ENCODE results near the gene DICER1.
"Not testable (repeated sequence)": the region's sequence is repeated elsewhere in the genome, so short reads cannot be mapped to it uniquely, and the experiment has no call there.

The DICER1 gene

GRCh38 chr14:95157327-95158189 lies at the start of gene DICER1:
Gene DICER1, minus strand, starts transcription at chr14:95157529. Its CDS starts 24,071 bp downstream, at chr14:95133458.
- DNase-seq, result peak; percentile 89

GRCh38 chr14:95206534-95206933 lies 49.2 kb upstream of the DICER1 start:
- DNase-seq, result no peak

GRCh38 chr14:95204705-95205104 lies 47.4 kb upstream of the DICER1 start:
- no peak for DNase-seq

GRCh38 chr14:95201745-95202144 lies 44.4 kb upstream of the DICER1 start:
- not testable (repeated sequence) for DNase-seq

- DNase-seq, result peak; percentile 79
Observed at GRCh38 chr14:95200404-95200803, 43.1 kb upstream of the DICER1 start.

GRCh38 chr14:95199298-95199983 lies 42.1 kb upstream of the DICER1 start:
- no peak for DNase-seq

- no peak for DNase-seq
Observed at GRCh38 chr14:95198320-95198719, 41.0 kb upstream of the DICER1 start.

GRCh38 chr14:95197551-95197950 lies 40.2 kb upstream of the DICER1 start:
- no peak for DNase-seq

GRCh38 chr14:95196826-95197545 lies 39.7 kb upstream of the DICER1 start:
- DNase-seq, result no peak

GRCh38 chr14:95196268-95196667 lies 38.9 kb upstream of the DICER1 start:
- peak; percentile 32 for DNase-seq

- DNase-seq, result no peak
Observed at GRCh38 chr14:95195031-95195430, 37.7 kb upstream of the DICER1 start.

- DNase-seq, result no peak
Observed at GRCh38 chr14:95193081-95193480, 35.8 kb upstream of the DICER1 start.

- DNase-seq, result no peak
Observed at GRCh38 chr14:95192311-95192710, 35.0 kb upstream of the DICER1 start.

- no peak for DNase-seq
Observed at GRCh38 chr14:95191445-95192199, 34.3 kb upstream of the DICER1 start.

GRCh38 chr14:95190857-95191256 lies 33.5 kb upstream of the DICER1 start:
- no peak for DNase-seq

- no peak for DNase-seq
Observed at GRCh38 chr14:95190346-95190840, 33.1 kb upstream of the DICER1 start.

GRCh38 chr14:95189367-95190132 lies 32.2 kb upstream of the DICER1 start:
- peak; percentile 68 for DNase-seq

- no peak for DNase-seq
Observed at GRCh38 chr14:95188380-95188779, 31.1 kb upstream of the DICER1 start.

- no peak for DNase-seq
Observed at GRCh38 chr14:95185767-95186392, 28.6 kb upstream of the DICER1 start.

GRCh38 chr14:95185033-95185766 lies 27.9 kb upstream of the DICER1 start:
- no peak for DNase-seq

- DNase-seq, result no peak
Observed at GRCh38 chr14:95184413-95184790, 27.1 kb upstream of the DICER1 start.

All from NCI-H2171 treated with DMSO at 0.1 percent for 48 hours (cell line).